WTC11 (cell line): ENCODE results near the gene INPP5F. TPM values are rescaled to one million over a fixed set of nuclear protein-coding genes. Genes with fewer than 3 reads are reported as not detected.

Experiments
- ATAC-seq: fragments of 200-7000 bp; cut with Tn5 transposase; 2 replicates; pipeline ENCODE4 v1.10.0; 2021; ENCODE audit warnings: mild to moderate bottlenecking, moderate library complexity
- CTCF ChIA-PET: fragments of 300-600 bp; sonication (Branson Sonifier 250); formaldehyde crosslinking; loops from one replicate; lab custom pipeline; 2021; ENCODE audit warnings: antibody characterized with exemption; lab: Charles Lee
- POLR2A ChIA-PET: fragments of 350-600 bp; sonication (Branson Sonifier 250); formaldehyde crosslinking; loops from one replicate; lab custom pipeline; 2021; ENCODE audit warnings: antibody characterized with exemption; lab: Charles Lee
- DNase-seq: peaks from one replicate; pipeline ENCODE4 v3.0.0; 2021; ENCODE audit warnings: low spot score
- H3K27ac Mint-ChIP-seq: 2 replicates; pipeline ENCODE4 v1.8.0; 2021; ENCODE audit warnings: mixed read lengths
- H3K27me3 Mint-ChIP-seq: 2 replicates; pipeline ENCODE4 v1.8.0; 2021; ENCODE audit warnings: low read depth, mild to moderate bottlenecking, moderate library complexity, mixed read lengths
- H3K36me3 Mint-ChIP-seq: 2 replicates; pipeline ENCODE4 v1.8.0; 2021; ENCODE audit warnings: mixed read lengths
- H3K4me1 Mint-ChIP-seq: 2 replicates; pipeline ENCODE4 v1.8.0; 2022; ENCODE audit warnings: mixed read lengths
- H3K4me3 Mint-ChIP-seq: 2 replicates; pipeline ENCODE4 v1.8.0; 2021; ENCODE audit warnings: mild to moderate bottlenecking, moderate library complexity, mixed read lengths
- H3K9me3 Mint-ChIP-seq: 2 replicates; pipeline ENCODE4 v1.8.0; 2021; ENCODE audit warnings: mixed read lengths
- ATF2 ChIP-seq: sonication (generic); formaldehyde crosslinking; IDR thresholded peaks from 2 replicates; pipeline ENCODE4 v1.8.1; 2022; ENCODE audit warnings: low read depth, missing genetic modification reagents, borderline replicate concordance
- CREM ChIP-seq: sonication (generic); formaldehyde crosslinking; IDR thresholded peaks from 2 replicates; pipeline ENCODE4 v1.8.1; 2022; ENCODE audit warnings: mild to moderate bottlenecking, missing genetic modification reagents, moderate library complexity
- E2F1 ChIP-seq: sonication (generic); formaldehyde crosslinking; IDR thresholded peaks from 2 replicates; pipeline ENCODE4 v1.8.0; 2022; ENCODE audit warnings: mild to moderate bottlenecking, missing genetic modification reagents
- EMX1 ChIP-seq: fragments of 250-450 bp; sonication (Bioruptor Pico); IDR thresholded peaks from 2 replicates; pipeline ENCODE4 v1.8.0; 2021; ENCODE audit warnings: mild to moderate bottlenecking
- FOXJ3 ChIP-seq: sonication (generic); formaldehyde crosslinking; IDR thresholded peaks from 2 replicates; pipeline ENCODE4 v1.9.0; 2021; ENCODE audit warnings: missing genetic modification reagents, mild to moderate bottlenecking, borderline replicate concordance
- FOXP1 ChIP-seq: sonication (generic); formaldehyde crosslinking; IDR thresholded peaks from 2 replicates; pipeline ENCODE4 v1.8.0; 2022; ENCODE audit warnings: missing genetic modification reagents, mild to moderate bottlenecking, moderate library complexity, borderline replicate concordance
- IRF1 ChIP-seq: sonication (generic); formaldehyde crosslinking; IDR thresholded peaks from 2 replicates; pipeline ENCODE4 v1.8.0; 2023; ENCODE audit warnings: missing genetic modification reagents
- JAZF1 ChIP-seq: fragments of 250-450 bp; sonication (Bioruptor Pico); IDR thresholded peaks from 2 replicates; pipeline ENCODE4 v1.9.0; 2021; ENCODE audit warnings: moderate library complexity, mild to moderate bottlenecking, inconsistent platforms
- MLX ChIP-seq: sonication (generic); formaldehyde crosslinking; IDR thresholded peaks from 2 replicates; pipeline ENCODE4 v1.8.1; 2023; ENCODE audit warnings: mild to moderate bottlenecking, missing genetic modification reagents, moderate library complexity
- NR3C1 ChIP-seq: sonication (generic); formaldehyde crosslinking; conservative IDR thresholded peaks from 2 replicates; pipeline ENCODE4 v1.8.1; 2023; ENCODE audit warnings: low read depth, mild to moderate bottlenecking, missing genetic modification reagents
- PRRX2 ChIP-seq: fragments of 250-450 bp; sonication (Bioruptor Pico); IDR thresholded peaks from 2 replicates; pipeline ENCODE4 v1.8.0; 2021; ENCODE audit warnings: mild to moderate bottlenecking
- TP53 ChIP-seq: sonication (generic); formaldehyde crosslinking; IDR thresholded peaks from 2 replicates; pipeline ENCODE4 v1.8.1; 2023; ENCODE audit warnings: mild to moderate bottlenecking, missing genetic modification reagents
- ZNF138 ChIP-seq: sonication (generic); formaldehyde crosslinking; conservative IDR thresholded peaks from 2 replicates; pipeline ENCODE4 v1.8.1; 2022; ENCODE audit warnings: mild to moderate bottlenecking, moderate library complexity, missing genetic modification reagents
- ZNF317 ChIP-seq: sonication (generic); formaldehyde crosslinking; IDR thresholded peaks from 2 replicates; pipeline ENCODE4 v1.8.1; 2023; ENCODE audit warnings: low read depth, mild to moderate bottlenecking, moderate library complexity, missing genetic modification reagents, borderline replicate concordance
- ZNF416 ChIP-seq: fragments of 250-450 bp; sonication (Bioruptor Pico); IDR thresholded peaks from 2 replicates; pipeline ENCODE4 v1.9.0; 2021; ENCODE audit warnings: mild to moderate bottlenecking, inconsistent platforms
- total RNA-seq: library from RNA; stranded (reverse); gene quantifications from 3 replicates; pipeline ENCODE4 v1.2.3, GENCODE V29; 2021
- TF ChIP-seq, protein P1 (sequence below): fragments of 250-450 bp; sonication (Bioruptor Pico); IDR thresholded peaks from 2 replicates; pipeline ENCODE4 v1.9.0; 2021; ENCODE audit warnings: mild to moderate bottlenecking
- TF ChIP-seq, protein P2 (sequence below): sonication (generic); formaldehyde crosslinking; IDR thresholded peaks from 2 replicates; pipeline ENCODE4 v1.8.1; 2023; ENCODE audit warnings: mild to moderate bottlenecking, missing genetic modification reagents
- TF ChIP-seq, protein P3 (sequence below): sonication (generic); formaldehyde crosslinking; IDR thresholded peaks from 2 replicates; pipeline ENCODE4 v1.8.0; 2022; ENCODE audit warnings: mild to moderate bottlenecking, missing genetic modification reagents

The INPP5F gene
- total RNA-seq, 1 experiment from 2014 or later: 83.3 TPM

GRCh38 chr10:119832951-119833350, 107.1 kb downstream of the INPP5F start (continued):
- TF ChIP-seq, protein P1, sequence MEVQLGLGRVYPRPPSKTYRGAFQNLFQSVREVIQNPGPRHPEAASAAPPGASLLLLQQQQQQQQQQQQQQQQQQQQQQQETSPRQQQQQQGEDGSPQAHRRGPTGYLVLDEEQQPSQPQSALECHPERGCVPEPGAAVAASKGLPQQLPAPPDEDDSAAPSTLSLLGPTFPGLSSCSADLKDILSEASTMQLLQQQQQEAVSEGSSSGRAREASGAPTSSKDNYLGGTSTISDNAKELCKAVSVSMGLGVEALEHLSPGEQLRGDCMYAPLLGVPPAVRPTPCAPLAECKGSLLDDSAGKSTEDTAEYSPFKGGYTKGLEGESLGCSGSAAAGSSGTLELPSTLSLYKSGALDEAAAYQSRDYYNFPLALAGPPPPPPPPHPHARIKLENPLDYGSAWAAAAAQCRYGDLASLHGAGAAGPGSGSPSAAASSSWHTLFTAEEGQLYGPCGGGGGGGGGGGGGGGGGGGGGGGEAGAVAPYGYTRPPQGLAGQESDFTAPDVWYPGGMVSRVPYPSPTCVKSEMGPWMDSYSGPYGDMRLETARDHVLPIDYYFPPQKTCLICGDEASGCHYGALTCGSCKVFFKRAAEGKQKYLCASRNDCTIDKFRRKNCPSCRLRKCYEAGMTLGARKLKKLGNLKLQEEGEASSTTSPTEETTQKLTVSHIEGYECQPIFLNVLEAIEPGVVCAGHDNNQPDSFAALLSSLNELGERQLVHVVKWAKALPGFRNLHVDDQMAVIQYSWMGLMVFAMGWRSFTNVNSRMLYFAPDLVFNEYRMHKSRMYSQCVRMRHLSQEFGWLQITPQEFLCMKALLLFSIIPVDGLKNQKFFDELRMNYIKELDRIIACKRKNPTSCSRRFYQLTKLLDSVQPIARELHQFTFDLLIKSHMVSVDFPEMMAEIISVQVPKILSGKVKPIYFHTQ (CRISPR knock-in tag): no peak
- TF ChIP-seq JAZF1 (CRISPR knock-in tag) (no peak), TP53 (CRISPR knock-in tag) (no peak), E2F1 (no peak), IRF1 (CRISPR knock-in tag) (no peak), CREM (CRISPR knock-in tag) (no peak), ZNF317 (CRISPR knock-in tag) (no peak), EMX1 (no peak), FOXP1 (CRISPR knock-in tag) (no peak)

GRCh38 chr10:119834188-119834587, 108.3 kb downstream of the INPP5F start:
- DNase-seq: no peak
- TF ChIP-seq TP53 (CRISPR knock-in tag) (no peak), ZNF138 (CRISPR knock-in tag) (no peak), ZNF416 (CRISPR knock-in tag) (no peak), NR3C1 (no peak), EMX1 (no peak), MLX (CRISPR knock-in tag) (no peak), FOXJ3 (CRISPR knock-in tag) (no peak), PRRX2 (CRISPR knock-in tag) (no peak), ATF2 (CRISPR knock-in tag) (no peak)
- TF ChIP-seq, protein P2, sequence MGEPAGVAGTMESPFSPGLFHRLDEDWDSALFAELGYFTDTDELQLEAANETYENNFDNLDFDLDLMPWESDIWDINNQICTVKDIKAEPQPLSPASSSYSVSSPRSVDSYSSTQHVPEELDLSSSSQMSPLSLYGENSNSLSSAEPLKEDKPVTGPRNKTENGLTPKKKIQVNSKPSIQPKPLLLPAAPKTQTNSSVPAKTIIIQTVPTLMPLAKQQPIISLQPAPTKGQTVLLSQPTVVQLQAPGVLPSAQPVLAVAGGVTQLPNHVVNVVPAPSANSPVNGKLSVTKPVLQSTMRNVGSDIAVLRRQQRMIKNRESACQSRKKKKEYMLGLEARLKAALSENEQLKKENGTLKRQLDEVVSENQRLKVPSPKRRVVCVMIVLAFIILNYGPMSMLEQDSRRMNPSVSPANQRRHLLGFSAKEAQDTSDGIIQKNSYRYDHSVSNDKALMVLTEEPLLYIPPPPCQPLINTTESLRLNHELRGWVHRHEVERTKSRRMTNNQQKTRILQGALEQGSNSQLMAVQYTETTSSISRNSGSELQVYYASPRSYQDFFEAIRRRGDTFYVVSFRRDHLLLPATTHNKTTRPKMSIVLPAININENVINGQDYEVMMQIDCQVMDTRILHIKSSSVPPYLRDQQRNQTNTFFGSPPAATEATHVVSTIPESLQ (CRISPR knock-in tag): no peak
- TF ChIP-seq, protein P3, sequence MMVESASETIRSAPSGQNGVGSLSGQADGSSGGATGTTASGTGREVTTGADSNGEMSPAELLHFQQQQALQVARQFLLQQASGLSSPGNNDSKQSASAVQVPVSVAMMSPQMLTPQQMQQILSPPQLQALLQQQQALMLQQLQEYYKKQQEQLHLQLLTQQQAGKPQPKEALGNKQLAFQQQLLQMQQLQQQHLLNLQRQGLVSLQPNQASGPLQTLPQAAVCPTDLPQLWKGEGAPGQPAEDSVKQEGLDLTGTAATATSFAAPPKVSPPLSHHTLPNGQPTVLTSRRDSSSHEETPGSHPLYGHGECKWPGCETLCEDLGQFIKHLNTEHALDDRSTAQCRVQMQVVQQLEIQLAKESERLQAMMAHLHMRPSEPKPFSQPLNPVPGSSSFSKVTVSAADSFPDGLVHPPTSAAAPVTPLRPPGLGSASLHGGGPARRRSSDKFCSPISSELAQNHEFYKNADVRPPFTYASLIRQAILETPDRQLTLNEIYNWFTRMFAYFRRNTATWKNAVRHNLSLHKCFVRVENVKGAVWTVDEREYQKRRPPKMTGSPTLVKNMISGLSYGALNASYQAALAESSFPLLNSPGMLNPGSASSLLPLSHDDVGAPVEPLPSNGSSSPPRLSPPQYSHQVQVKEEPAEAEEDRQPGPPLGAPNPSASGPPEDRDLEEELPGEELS (CRISPR knock-in tag): no peak
- TF ChIP-seq, protein P1 (CRISPR knock-in tag): no peak
- TF ChIP-seq, all 79 proteins: peak for 0
- ChIA-PET CTCF (no interaction called here), POLR2A (no interaction called here)
- H3K9me3 Mint-ChIP-seq: no peaks in the 10 kb centered on the region
- ATAC-seq: no peak
- no peaks in the 10 kb centered on the region for H3K27me3 Mint-ChIP-seq
- no peak overlapping the region for H3K4me3 Mint-ChIP-seq
- no peaks in the 10 kb centered on the region for H3K4me1 Mint-ChIP-seq
- peak overlapping the region; percentile 24; the same call in 1 of the 2 replicates for H3K27ac Mint-ChIP-seq
- peaks cover 82% of the 10 kb centered on the region for H3K36me3 Mint-ChIP-seq
